LNCaP clone FGC (cell line): ENCODE data around the gene TENM3.

Experiments used
- DNase-seq: peaks from one replicate; pipeline ENCODE4 v3.0.0-alpha.2; 2011; ENCODE audit warnings: low read depth
- H3K4me3 ChIP-seq: 2 replicates; pipeline ENCODE4 v1.5.1; 2011; ENCODE audit warnings: mild to moderate bottlenecking, low read depth, low read length, control low read depth
- CTCF ChIP-seq: IDR thresholded peaks from 2 replicates; pipeline ENCODE4 v1.5.1; 2012; ENCODE audit warnings: mild to moderate bottlenecking; ENCODE audit not compliant: control insufficient read depth, insufficient read depth; ENCODE audit errors: extremely low read depth

Gene TENM3

GRCh38 chr4:182818926-182819730 lies 575.9 kb downstream of the TENM3 start:
- TF ChIP-seq CTCF = no peak
- no peak overlapping the region for H3K4me3 ChIP-seq
- DNase-seq = no peak

- H3K4me3 ChIP-seq = no peak overlapping the region
- no peak for TF ChIP-seq CTCF
- DNase-seq = no peak
Observed at GRCh38 chr4:182819751-182820150, 576.5 kb downstream of the TENM3 start.

DNA sequence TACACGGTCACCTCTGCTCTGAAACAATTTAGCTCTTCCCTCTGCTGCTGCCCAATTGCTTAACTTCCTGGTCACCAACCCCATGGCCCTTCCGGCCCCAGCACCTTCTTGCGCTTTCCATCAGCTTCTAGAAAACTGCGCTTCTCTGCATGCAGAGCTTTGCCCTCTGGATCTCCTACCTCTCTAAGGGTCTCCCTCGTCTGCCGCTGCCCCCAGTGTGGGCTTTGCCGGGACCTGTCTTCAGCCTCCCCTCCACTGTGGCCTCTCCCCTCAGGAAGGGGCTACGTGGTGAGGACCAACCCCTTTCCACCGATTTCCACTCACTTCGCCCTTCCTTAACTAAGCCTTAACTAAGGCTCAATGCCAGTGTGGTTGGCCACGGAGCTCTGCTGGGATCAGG lies 579.4 kb downstream of the TENM3 start:
- no peak for TF ChIP-seq CTCF
- DNase-seq = no peak
- no peak overlapping the region for H3K4me3 ChIP-seq

DNA sequence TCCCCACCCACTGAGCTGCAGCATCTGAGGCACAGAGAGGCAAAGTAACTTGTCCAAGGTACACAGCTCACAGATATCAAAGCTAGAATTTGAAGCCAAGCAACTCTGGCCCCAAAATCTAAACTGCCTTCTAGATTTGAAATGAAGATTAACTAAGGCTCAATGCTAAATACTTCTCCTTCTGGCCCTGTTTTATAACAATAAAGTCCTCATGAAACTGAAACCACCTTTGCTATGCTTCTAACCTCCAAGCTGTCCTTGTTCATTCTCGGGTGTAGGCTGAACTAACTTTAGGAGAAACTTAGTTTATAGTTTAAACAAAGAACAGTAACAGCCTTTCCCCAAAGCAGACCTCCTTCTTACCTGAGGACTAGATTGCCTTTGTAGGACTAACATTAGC lies 580.4 kb downstream of the TENM3 start:
- no peak for DNase-seq
- no peak for TF ChIP-seq CTCF
- no peak overlapping the region for H3K4me3 ChIP-seq

GRCh38 chr4:182825003-182825402 lies 581.8 kb downstream of the TENM3 start:
- H3K4me3 ChIP-seq = no peak overlapping the region
- no peak for TF ChIP-seq CTCF
- no peak for DNase-seq

DNA sequence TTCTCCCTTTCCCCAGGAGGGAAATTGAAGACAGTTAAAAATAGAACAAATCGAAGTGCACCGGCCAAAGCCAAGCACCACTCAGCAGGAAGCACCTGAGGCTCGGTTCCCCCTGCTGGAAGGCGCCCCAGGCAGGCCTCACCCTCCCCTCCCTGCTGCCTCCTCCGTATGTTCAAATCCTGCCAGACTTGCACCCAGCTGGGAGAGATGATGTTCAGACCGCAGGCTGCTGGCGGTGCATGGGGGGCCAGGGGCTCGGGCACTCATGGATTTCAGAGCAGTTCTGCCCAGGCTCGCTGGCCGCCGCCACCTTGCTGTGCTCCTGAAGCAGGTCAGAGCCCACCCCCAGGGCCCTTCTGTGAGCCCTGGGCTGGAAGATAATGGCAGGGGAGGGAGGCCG lies 582.6 kb downstream of the TENM3 start:
- no peak overlapping the region for H3K4me3 ChIP-seq
- DNase-seq = no peak
- TF ChIP-seq CTCF = no peak

DNA sequence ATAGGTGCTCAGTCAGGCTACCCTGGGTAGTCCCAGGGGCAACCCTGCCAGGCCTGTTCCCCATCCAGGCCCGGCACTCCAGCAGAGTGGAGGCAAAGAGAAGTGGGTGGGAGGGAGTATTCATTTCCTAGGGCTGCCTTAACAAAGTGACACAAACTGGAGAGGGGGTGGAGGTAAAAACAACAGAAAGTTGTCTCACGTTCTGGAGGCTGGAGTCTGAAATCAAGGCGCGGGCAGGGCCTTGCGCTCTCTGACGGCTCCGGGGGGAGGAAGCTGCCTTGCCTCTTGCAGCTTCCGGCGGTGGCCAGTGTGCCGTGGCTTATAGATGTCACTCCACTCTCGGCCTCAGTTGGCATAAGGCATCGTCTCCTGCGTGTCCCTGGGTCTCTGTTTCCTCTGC lies 583.2 kb downstream of the TENM3 start:
- no peak overlapping the region for H3K4me3 ChIP-seq
- TF ChIP-seq CTCF = no peak
- DNase-seq = no peak
